NT2/D1 (cell line): ENCODE data around the gene COX4I2.
"Not testable (repeated sequence)": the region's sequence is repeated elsewhere in the genome, so short reads cannot be mapped to it uniquely, and the experiment has no call there.

Experiments
- DNase-seq: peaks from one replicate; pipeline ENCODE4 v3.0.0-alpha.2; 2011; ENCODE audit warnings: low read depth, low spot score
- H3K27me3 ChIP-seq: 2 replicates; pipeline ENCODE4 v1.6.0; 2011; ENCODE audit warnings: mild to moderate bottlenecking; ENCODE audit not compliant: insufficient read length, insufficient read depth
- H3K36me3 ChIP-seq: 2 replicates; pipeline ENCODE4 v1.6.1; 2011; ENCODE audit warnings: mild to moderate bottlenecking, low read length, mixed read lengths; ENCODE audit not compliant: insufficient read depth, insufficient read length
- H3K4me1 ChIP-seq: 2 replicates; pipeline ENCODE4 v1.5.1; 2011; ENCODE audit not compliant: insufficient read depth, insufficient read length
- H3K4me3 ChIP-seq: 2 replicates; pipeline ENCODE4 v1.5.1; 2011; ENCODE audit warnings: low read depth; ENCODE audit not compliant: insufficient read length
- H3K9ac ChIP-seq: 2 replicates; pipeline ENCODE4 v1.6.0; 2011; ENCODE audit warnings: low read depth; ENCODE audit not compliant: insufficient read length
- H3K9me3 ChIP-seq: 2 replicates; pipeline ENCODE4 v1.5.1; 2011; ENCODE audit warnings: mild to moderate bottlenecking, low read length; ENCODE audit not compliant: insufficient read depth
- SUZ12 ChIP-seq: IDR thresholded peaks from 2 replicates; pipeline ENCODE4 v1.6.1; 2011; ENCODE audit not compliant: insufficient read length, insufficient read depth; ENCODE audit errors: extremely low read depth
- YY1 ChIP-seq: IDR thresholded peaks from 2 replicates; pipeline ENCODE4 v1.6.1; 2011; ENCODE audit not compliant: insufficient read length, insufficient read depth
- ZNF274 ChIP-seq: IDR thresholded peaks from 2 replicates; pipeline ENCODE4 v1.6.1; 2011; ENCODE audit warnings: mild to moderate bottlenecking, low read depth, low read length

The COX4I2 gene

GRCh38 chr20:31604567-31605030, 33.1 kb upstream of the COX4I2 start:
- Histone ChIP-seq H3K27me3 (no peaks in the 10 kb centered on the region), H3K9me3 (no peaks in the 10 kb centered on the region), H3K36me3 (peaks cover 18% of the 10 kb centered on the region), H3K9ac (peak overlapping the region; percentile 92), H3K4me1 (peaks cover 4% of the 10 kb centered on the region), H3K4me3 (peak overlapping the region; percentile 99)
- no peak for DNase-seq
- no peak for TF ChIP-seq SUZ12
- no peak for TF ChIP-seq ZNF274
- no peak for TF ChIP-seq YY1

GRCh38 chr20:31605031-31605901, 32.4 kb upstream of the COX4I2 start, which contains the start of gene ID1:
Gene ID1, plus strand, starts transcription at chr20:31605289. Its CDS starts 99 bp downstream, at chr20:31605388.
- no peak for TF ChIP-seq YY1
- no peak for TF ChIP-seq ZNF274
- no peak for TF ChIP-seq SUZ12
- Histone ChIP-seq H3K4me3 (peak within 1 kb of the TSS; percentile 99), H3K9ac (peak within 1 kb of the TSS; percentile 96), H3K27me3 (no peaks in the 10 kb centered on the region), H3K9me3 (no peaks in the 10 kb centered on the region), H3K36me3 (peaks cover 18% of the 10 kb centered on the region), H3K4me1 (peaks cover 4% of the 10 kb centered on the region)
- no peak for DNase-seq

GRCh38 chr20:31605902-31606803, 31.6 kb upstream of the COX4I2 start:
- Histone ChIP-seq H3K27me3 (no peaks in the 10 kb centered on the region), H3K9me3 (no peaks in the 10 kb centered on the region), H3K36me3 (peaks cover 18% of the 10 kb centered on the region), H3K9ac (peak overlapping the region; percentile 96), H3K4me3 (peak overlapping the region; percentile 99), H3K4me1 (peaks cover 9% of the 10 kb centered on the region)
- DNase-seq = no peak
- no peak for TF ChIP-seq YY1
- TF ChIP-seq SUZ12 = no peak
- no peak for TF ChIP-seq ZNF274

GRCh38 chr20:31606804-31607639, 30.7 kb upstream of the COX4I2 start:
- Histone ChIP-seq H3K4me1 (peaks cover 9% of the 10 kb centered on the region), H3K4me3 (peak overlapping the region; percentile 99), H3K9me3 (no peaks in the 10 kb centered on the region), H3K9ac (peak overlapping the region; percentile 96), H3K36me3 (peaks cover 18% of the 10 kb centered on the region), H3K27me3 (no peaks in the 10 kb centered on the region)
- TF ChIP-seq YY1 (no peak), SUZ12 (no peak), ZNF274 (no peak)
- peak; percentile 52 for DNase-seq

GRCh38 chr20:31607640-31608250, 30.0 kb upstream of the COX4I2 start:
- H3K4me1 ChIP-seq = peaks cover 7% of the 10 kb centered on the region
- TF ChIP-seq ZNF274 = no peak
- no peak for TF ChIP-seq YY1
- no peak for TF ChIP-seq SUZ12
- H3K4me3 ChIP-seq = peak overlapping the region; percentile 99
- peak overlapping the region; percentile 96 for H3K9ac ChIP-seq
- no peaks in the 10 kb centered on the region for H3K27me3 ChIP-seq
- DNase-seq = no peak
- no peaks in the 10 kb centered on the region for H3K9me3 ChIP-seq
- H3K36me3 ChIP-seq = peaks cover 18% of the 10 kb centered on the region

- Histone ChIP-seq H3K27me3 (no peaks in the 10 kb centered on the region), H3K9me3 (no peaks in the 10 kb centered on the region), H3K4me1 (peaks cover 5% of the 10 kb centered on the region), H3K4me3 (peak overlapping the region; percentile 37), H3K36me3 (peaks cover 18% of the 10 kb centered on the region), H3K9ac (peak overlapping the region; percentile 96)
- DNase-seq = peak; percentile 84
- TF ChIP-seq ZNF274 (no peak), SUZ12 (no peak), YY1 (no peak)
These were observed 29.3 kb upstream of the COX4I2 start for GRCh38 chr20:31608251-31608945.

GRCh38 chr20:31612271-31612640, 25.5 kb upstream of the COX4I2 start:
- DNase-seq, H3K4me3 ChIP-seq, H3K9ac ChIP-seq, H3K4me1 ChIP-seq, H3K27me3 ChIP-seq, H3K9me3 ChIP-seq, H3K36me3 ChIP-seq: not testable (repeated sequence)
